SHP77 (cell line): ENCODE results near the gene TMEM179.

Source experiments
- DNase-seq, 2 experiments: peaks; one replicate each; lab custom pipeline; 2025; lab: John Stamatoyannopoulos, UW

The TMEM179 gene

GRCh38 chr14:104544362-104544961, 60.1 kb downstream of the TMEM179 start:
- DNase-seq, result no peak

- DNase-seq, result no peak
Observed at GRCh38 chr14:104542871-104543830, 61.4 kb downstream of the TMEM179 start.

GRCh38 chr14:104541905-104542465, 62.6 kb downstream of the TMEM179 start:
- no peak for DNase-seq
